CD4-positive, alpha-beta memory T cell (primary cell): Measurements from ENCODE around the gene ZNF618. TPM values are rescaled to one million over a fixed set of nuclear protein-coding genes. Genes with fewer than 3 reads are reported as not detected.

ENCODE experiments used
- CTCF ChIA-PET: fragments of 350-600 bp; sonication (Branson Sonifier 250); formaldehyde crosslinking; loops from one replicate; lab custom pipeline; 2021; ENCODE audit warnings: inconsistent platforms; ENCODE audit not compliant: partially characterized antibody; lab: Charles Lee
- POLR2A ChIA-PET: fragments of 350-600 bp; sonication (Branson Sonifier 250); formaldehyde crosslinking; loops from one replicate; lab custom pipeline; 2021; ENCODE audit not compliant: partially characterized antibody; lab: Charles Lee
- DNase-seq, 5 donors: peaks; one replicate each; pipeline versions ENCODE4 v3.0.0 to v3.0.0-alpha.2; 2020 to 2022; ENCODE audit warnings: mixed read lengths in 1 of 5
- H3K27ac ChIP-seq: one replicate; pipeline ENCODE4 v1.7.0; 2013; ENCODE audit warnings: low read depth, low read length
- H3K27me3 ChIP-seq: 2 replicates; pipeline ENCODE4 v1.7.0; 2013; ENCODE audit warnings: mild to moderate bottlenecking, low read length, moderate library complexity; ENCODE audit not compliant: insufficient read depth
- H3K36me3 ChIP-seq: 2 replicates; pipeline ENCODE4 v1.7.0; 2013; ENCODE audit warnings: mild to moderate bottlenecking, low read length, moderate library complexity; ENCODE audit not compliant: insufficient read depth
- H3K4me1 ChIP-seq: 2 replicates; pipeline ENCODE4 v1.7.0; 2013; ENCODE audit warnings: mild to moderate bottlenecking, low read length, moderate library complexity; ENCODE audit not compliant: insufficient read depth
- H3K4me3 ChIP-seq, 2 donors: one replicate each; pipeline ENCODE4 v1.7.0; 2013; ENCODE audit warnings: low read length in 2 of 2, mild to moderate bottlenecking in 1 of 2
- H3K9me3 ChIP-seq, 2 donors: one replicate each; pipeline ENCODE4 v1.7.0; 2013; ENCODE audit warnings: low read length in 2 of 2, control low read depth in 1 of 2; ENCODE audit not compliant: control insufficient read depth in 1 of 2
- H3K27ac Mint-ChIP-seq, 7 donors: one replicate each; pipeline ENCODE4 v1.8.0; 2020 to 2021; ENCODE audit warnings: mixed read lengths in 7 of 7, mild to moderate bottlenecking in 6 of 7, inconsistent platforms in 3 of 7, moderate library complexity in 3 of 7
- H3K27me3 Mint-ChIP-seq, 2 donors: one replicate each; pipeline ENCODE4 v1.8.0; 2020 to 2021; ENCODE audit warnings: mixed read lengths in 2 of 2
- H3K36me3 Mint-ChIP-seq, 2 donors: one replicate each; pipeline ENCODE4 v1.8.0; 2020 to 2021; ENCODE audit warnings: mixed read lengths in 2 of 2, inconsistent platforms in 1 of 2, mild to moderate bottlenecking in 1 of 2
- H3K4me1 Mint-ChIP-seq, 4 donors: one replicate each; pipeline ENCODE4 v1.8.0; 2020 to 2021; ENCODE audit warnings: mixed read lengths in 4 of 4, mild to moderate bottlenecking in 1 of 4
- H3K4me3 Mint-ChIP-seq, 8 donors: one replicate each; pipeline ENCODE4 v1.8.0; 2020 to 2021; ENCODE audit warnings: mixed read lengths in 8 of 8, mild to moderate bottlenecking in 7 of 8, moderate library complexity in 6 of 8, inconsistent platforms in 3 of 8
- H3K9me3 Mint-ChIP-seq, 8 donors: one replicate each; pipeline ENCODE4 v1.8.0; 2020 to 2021; ENCODE audit warnings: mixed read lengths in 8 of 8, mild to moderate bottlenecking in 5 of 8, inconsistent platforms in 3 of 8, moderate library complexity in 1 of 8
- intact Hi-C: fragments of 100-400 bp; cut with micrococcal nuclease; formaldehyde crosslinking; loops from one replicate; pipeline ENCODE4 v1.15.1; 2023
- polyA plus RNA-seq, 2 donors: library from polyadenylated mRNA; unstranded; fragments of 300-500 nt; fragmentation: Illumina TruSeq; gene quantifications; one replicate each; pipeline ENCODE4 v1.2.3, GENCODE V29; 2021
- total RNA-seq, 2 experiments: library from RNA; stranded (reverse); gene quantifications; one replicate each; pipeline ENCODE4 v1.2.3, GENCODE V29; 2021

The ZNF618 gene
- total and polyA plus RNA-seq, 4 experiments from 2014 or later = 0.79 to 1.7 (median 0.80) TPM; not detected in 1

DNA sequence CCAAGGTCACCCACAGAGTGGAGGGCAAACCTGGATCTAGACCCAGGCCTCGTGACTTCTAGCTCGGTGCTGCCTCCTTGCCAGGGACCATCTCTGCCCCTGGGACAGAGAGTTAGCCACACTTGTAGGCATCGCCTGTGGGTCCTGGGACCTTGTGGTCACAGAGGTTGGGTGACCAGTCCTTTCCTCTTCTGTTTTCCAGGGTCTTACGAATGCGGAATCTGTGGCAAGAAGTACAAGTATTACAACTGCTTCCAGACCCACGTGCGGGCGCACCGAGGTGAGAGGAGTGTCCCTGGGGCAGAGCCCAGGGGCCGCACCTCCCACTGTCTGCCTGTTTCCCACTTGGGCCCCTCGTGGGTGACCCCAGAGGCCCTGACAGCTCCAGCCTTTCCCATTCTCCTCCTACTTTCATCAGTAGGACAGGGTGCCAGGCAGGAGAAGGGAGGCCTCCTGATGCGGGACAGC is 125.7 kb downstream of the ZNF618 start:
- POLR2A ChIA-PET = no interaction called here
- DNase-seq = no peak

DNA sequence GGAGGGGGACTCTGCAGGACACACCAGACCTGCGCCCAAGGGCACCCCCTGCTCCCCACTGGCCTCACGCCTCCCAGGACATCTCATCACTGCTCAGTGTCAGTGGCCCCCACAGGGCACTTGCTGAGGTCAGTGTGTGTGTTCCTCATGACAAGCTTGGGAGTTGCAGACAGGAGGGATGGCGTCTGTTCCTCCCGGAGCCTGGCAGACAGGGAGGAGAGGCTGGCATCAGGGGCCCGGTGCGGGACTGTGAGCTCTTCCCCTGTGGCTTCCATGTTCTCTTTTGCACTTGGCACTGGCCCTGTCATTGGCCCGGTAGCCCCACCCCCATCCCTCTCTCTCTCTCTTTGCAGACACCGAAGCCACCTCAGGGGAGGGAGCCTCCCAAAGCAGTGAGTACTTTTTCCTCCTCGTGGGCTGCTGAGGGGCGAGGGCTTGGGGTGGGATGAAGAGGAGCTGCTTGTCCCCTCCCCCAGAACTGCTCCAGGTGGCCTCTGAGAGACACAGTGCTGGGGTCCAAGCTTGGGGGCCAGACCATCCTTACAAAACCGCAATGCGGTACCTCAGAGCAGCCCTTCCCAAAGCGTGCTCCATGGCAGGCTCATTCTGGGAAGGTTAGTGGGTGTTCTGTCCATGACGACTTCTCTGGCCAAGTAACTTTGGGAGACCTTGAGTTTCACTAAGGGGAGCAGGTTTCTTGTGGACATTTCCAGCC is 126.3 kb downstream of the ZNF618 start:
- ChIA-PET CTCF (no interaction called here), POLR2A (no interaction called here)
- Mint-ChIP-seq H3K27ac (no peak overlapping the region), H3K36me3 (peaks cover 2 to 3% of the 10 kb centered on the region in 2 donors), H3K9me3 (peaks cover 0 to 1% (median 0%) of the 10 kb centered on the region in 8 donors), H3K4me3 (no peak overlapping the region), H3K27me3 (no peaks in the 10 kb centered on the region), H3K4me1 (no peaks in the 10 kb centered on the region)
- no peaks in the 10 kb centered on the region for H3K4me1 ChIP-seq
- no peak for DNase-seq
- intact Hi-C loops = no loop called here
- no peaks in the 10 kb centered on the region for H3K36me3 ChIP-seq
- no peak overlapping the region for H3K27ac ChIP-seq
- no peak overlapping the region for H3K4me3 ChIP-seq
- no peaks in the 10 kb centered on the region for H3K9me3 ChIP-seq
- no peaks in the 10 kb centered on the region for H3K27me3 ChIP-seq

More for the DNA sequence above, 125.7 kb downstream of the ZNF618 start:
- Histone ChIP-seq H3K4me1 (no peaks in the 10 kb centered on the region), H3K27me3 (no peaks in the 10 kb centered on the region), H3K36me3 (no peaks in the 10 kb centered on the region), H3K4me3 (no peak overlapping the region), H3K9me3 (no peaks in the 10 kb centered on the region), H3K27ac (no peak overlapping the region)
- intact Hi-C loops = no loop called here
- CTCF ChIA-PET = no interaction called here
- Mint-ChIP-seq H3K9me3 (peaks cover 0 to 1% (median 0%) of the 10 kb centered on the region in 8 donors), H3K27ac (no peak overlapping the region), H3K4me1 (no peaks in the 10 kb centered on the region), H3K27me3 (no peaks in the 10 kb centered on the region), H3K36me3 (peaks cover 0 to 3% of the 10 kb centered on the region in 2 donors), H3K4me3 (no peak overlapping the region)

DNA sequence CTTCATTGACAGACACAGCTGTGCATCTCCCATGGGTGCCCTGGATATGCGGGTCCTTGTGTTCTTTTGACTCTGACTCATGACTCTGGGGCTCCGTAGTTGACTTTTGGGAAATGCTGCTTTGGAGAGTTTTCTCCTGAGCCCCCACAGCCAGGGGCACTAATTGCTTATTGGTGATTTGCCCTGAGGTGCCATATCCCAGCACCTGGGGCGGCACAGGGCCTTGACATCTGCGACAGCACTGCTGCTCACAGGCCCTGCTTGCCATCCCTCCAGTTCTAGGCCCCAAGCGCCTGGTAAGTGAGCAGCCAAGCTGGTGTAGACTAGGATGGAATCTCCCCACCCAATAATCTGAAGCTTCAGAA is 126.9 kb downstream of the ZNF618 start:
- Mint-ChIP-seq H3K27me3 (no peaks in the 10 kb centered on the region), H3K27ac (no peak overlapping the region), H3K36me3 (peaks cover 2 to 3% of the 10 kb centered on the region in 2 donors), H3K9me3 (peaks cover 0 to 1% (median 0%) of the 10 kb centered on the region in 8 donors), H3K4me1 (no peaks in the 10 kb centered on the region), H3K4me3 (no peak overlapping the region)
- Histone ChIP-seq H3K36me3 (no peaks in the 10 kb centered on the region), H3K4me3 (no peak overlapping the region), H3K27ac (no peak overlapping the region), H3K4me1 (no peaks in the 10 kb centered on the region), H3K9me3 (no peaks in the 10 kb centered on the region), H3K27me3 (no peaks in the 10 kb centered on the region)
- DNase-seq = no peak
- intact Hi-C loops = no loop called here
- ChIA-PET CTCF (no interaction called here), POLR2A (no interaction called here)

DNA sequence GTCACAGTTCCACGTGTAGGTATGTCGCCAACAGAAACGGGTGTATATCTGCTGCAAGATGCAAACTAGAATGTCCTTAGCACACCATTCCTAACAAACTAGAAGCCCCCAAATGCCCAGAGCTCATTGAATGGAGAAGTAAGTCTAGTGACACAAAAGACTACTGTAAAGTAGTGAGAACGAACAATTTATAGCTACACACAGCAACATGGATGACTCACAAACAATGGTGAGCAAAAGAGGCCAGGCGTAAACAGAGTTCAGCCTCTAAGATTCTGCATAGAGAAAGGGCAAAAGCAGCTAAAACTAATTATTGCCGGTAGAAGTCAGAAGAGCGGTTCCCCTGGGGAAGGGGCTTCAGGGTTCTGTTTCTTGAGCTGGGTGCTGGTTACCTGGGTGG is 127.2 kb downstream of the ZNF618 start:
- Histone ChIP-seq H3K36me3 (no peaks in the 10 kb centered on the region), H3K4me1 (no peaks in the 10 kb centered on the region), H3K27ac (no peak overlapping the region), H3K4me3 (no peak overlapping the region), H3K27me3 (no peaks in the 10 kb centered on the region), H3K9me3 (no peaks in the 10 kb centered on the region)
- peaks cover 0 to 1% (median 0%) of the 10 kb centered on the region in 8 donors for H3K9me3 Mint-ChIP-seq
- intact Hi-C loops = no loop called here
- H3K4me3 Mint-ChIP-seq = no peak overlapping the region
- no peaks in the 10 kb centered on the region for H3K4me1 Mint-ChIP-seq
- no peak for DNase-seq
- ChIA-PET POLR2A (no interaction called here), CTCF (no interaction called here)
- H3K36me3 Mint-ChIP-seq = peaks cover 2 to 3% of the 10 kb centered on the region in 2 donors
- no peaks in the 10 kb centered on the region for H3K27me3 Mint-ChIP-seq
- no peak overlapping the region for H3K27ac Mint-ChIP-seq

DNA sequence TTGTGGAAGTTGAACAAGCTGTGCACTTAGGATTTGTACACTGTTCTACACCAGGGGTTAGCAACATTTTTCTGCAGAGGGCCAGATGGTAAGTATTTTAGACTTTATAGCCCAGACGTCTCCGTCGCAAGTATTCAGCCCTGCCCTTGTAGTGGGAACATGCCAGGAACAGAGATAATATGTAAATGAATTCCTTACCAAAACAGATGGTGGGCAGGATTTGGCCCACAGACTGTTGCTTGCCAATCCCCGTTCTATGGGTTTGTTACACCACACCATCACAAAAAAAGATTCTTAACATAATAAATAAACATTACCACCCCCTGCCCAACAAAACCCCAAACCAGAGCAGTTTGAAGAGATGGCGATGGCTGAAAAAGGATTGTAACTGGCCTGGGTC is 127.6 kb downstream of the ZNF618 start:
- no peak overlapping the region for H3K27ac ChIP-seq
- H3K36me3 ChIP-seq = no peaks in the 10 kb centered on the region
- intact Hi-C loops = no loop called here
- no peaks in the 10 kb centered on the region for H3K9me3 ChIP-seq
- Mint-ChIP-seq H3K36me3 (peaks cover 2 to 3% of the 10 kb centered on the region in 2 donors), H3K9me3 (peaks cover 0 to 1% (median 0%) of the 10 kb centered on the region in 8 donors), H3K27me3 (no peaks in the 10 kb centered on the region), H3K4me3 (no peak overlapping the region), H3K27ac (no peak overlapping the region), H3K4me1 (no peaks in the 10 kb centered on the region)
- no peaks in the 10 kb centered on the region for H3K4me1 ChIP-seq
- ChIA-PET POLR2A (no interaction called here), CTCF (no interaction called here)
- no peak for DNase-seq
- H3K27me3 ChIP-seq = no peaks in the 10 kb centered on the region
- no peak overlapping the region for H3K4me3 ChIP-seq

DNA sequence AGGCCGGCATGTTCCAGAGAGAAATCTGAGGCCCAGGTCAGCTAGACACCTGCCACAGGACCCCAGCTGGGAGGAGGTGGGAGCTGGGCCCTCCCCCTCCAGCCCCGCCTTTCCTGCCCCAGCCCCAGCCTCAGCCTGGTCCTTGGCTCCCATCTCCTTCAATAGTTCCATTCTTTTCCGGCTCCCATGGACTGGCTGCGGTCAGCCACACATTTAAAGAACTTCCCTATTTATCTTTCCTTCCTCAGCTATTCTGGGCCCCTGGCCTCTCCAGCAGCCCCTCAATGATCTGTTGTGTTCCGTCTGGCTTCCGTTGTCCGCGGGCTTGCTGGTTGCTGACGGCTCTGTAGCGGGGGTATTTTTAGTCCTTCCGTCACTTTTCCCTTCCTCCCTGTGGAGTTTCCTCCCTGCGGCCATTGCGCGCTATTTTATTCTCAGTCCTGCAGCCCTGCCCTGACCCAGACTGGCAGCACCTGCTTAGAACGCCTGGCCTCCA is 128.2 kb downstream of the ZNF618 start:
- Mint-ChIP-seq H3K36me3 (peaks cover 2 to 3% of the 10 kb centered on the region in 2 donors), H3K27me3 (no peaks in the 10 kb centered on the region), H3K27ac (no peak overlapping the region), H3K4me3 (no peak overlapping the region), H3K4me1 (no peaks in the 10 kb centered on the region), H3K9me3 (peaks cover 0 to 1% (median 0%) of the 10 kb centered on the region in 8 donors)
- Histone ChIP-seq H3K36me3 (no peaks in the 10 kb centered on the region), H3K9me3 (no peaks in the 10 kb centered on the region), H3K4me1 (no peaks in the 10 kb centered on the region), H3K4me3 (no peak overlapping the region), H3K27ac (no peak overlapping the region), H3K27me3 (no peaks in the 10 kb centered on the region)
- CTCF ChIA-PET = no interaction called here
- POLR2A ChIA-PET = no interaction called here
- intact Hi-C loops = no loop called here
- no peak for DNase-seq

DNA sequence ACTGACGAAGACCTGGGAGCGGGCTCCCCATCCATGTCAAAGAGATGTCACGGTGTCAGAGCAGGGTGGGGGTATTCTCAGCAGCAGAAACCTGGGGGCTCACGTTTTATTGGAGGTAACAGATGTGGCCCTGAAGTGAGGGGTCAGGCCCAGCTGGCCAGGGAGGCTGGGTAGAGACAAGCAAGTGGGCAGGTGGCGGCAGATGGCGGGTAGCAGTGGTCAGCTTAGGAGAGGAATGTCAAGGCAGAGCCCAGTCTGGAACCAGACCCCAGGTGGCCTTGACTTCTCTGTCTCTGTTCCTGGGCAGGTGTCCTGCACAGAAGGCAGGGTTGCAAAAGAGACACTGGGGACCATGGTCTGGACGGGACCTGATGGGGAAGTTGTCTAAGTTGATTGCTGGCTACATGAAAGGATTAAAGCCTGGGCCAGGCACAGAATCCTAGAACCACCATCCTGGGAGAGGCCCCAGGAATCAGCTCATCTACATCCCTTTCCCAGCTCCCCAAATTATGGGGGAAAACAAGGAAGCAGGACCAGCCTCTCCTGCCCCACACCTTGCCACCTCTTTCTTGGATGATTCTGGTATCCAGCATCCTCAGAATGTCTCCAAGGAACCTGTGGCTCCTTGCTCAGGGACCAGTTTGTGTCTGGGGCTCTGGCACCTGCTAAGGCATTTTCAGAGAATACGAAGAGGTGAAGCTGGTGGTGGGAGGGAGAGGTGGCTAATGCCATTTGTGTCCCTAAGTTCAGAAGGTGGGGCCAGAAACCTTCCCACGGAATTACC is 129.5 kb downstream of the ZNF618 start:
- Mint-ChIP-seq H3K9me3 (peaks cover 0 to 1% (median 0%) of the 10 kb centered on the region in 8 donors), H3K4me3 (no peak overlapping the region), H3K27me3 (no peaks in the 10 kb centered on the region), H3K36me3 (peaks cover 2 to 3% of the 10 kb centered on the region in 2 donors), H3K27ac (peak overlapping the region in 1 of 7 donors; percentile 41), H3K4me1 (no peaks in the 10 kb centered on the region)
- Histone ChIP-seq H3K27me3 (no peaks in the 10 kb centered on the region), H3K4me3 (no peak overlapping the region), H3K36me3 (no peaks in the 10 kb centered on the region), H3K27ac (no peak overlapping the region), H3K4me1 (no peaks in the 10 kb centered on the region), H3K9me3 (no peaks in the 10 kb centered on the region)
- CTCF ChIA-PET = no interaction called here
- POLR2A ChIA-PET = no interaction called here
- no peak for DNase-seq
- intact Hi-C loops = no loop called here
